Measurements from ENCODE around the gene SH3BGRL3.

GRCh38 chr1:26307363-26307781 lies 27.5 kb downstream of the SH3BGRL3 start:
- TF ChIP-seq TAF1 (IDR thresholded peaks at IDR 0.05; ENCODE audit: borderline replicate concordance, low read depth, low read length) (no peak), POLR2AphosphoS5 (IDR thresholded peaks at IDR 0.05; ENCODE audit: low read depth, low read length) (no peak)
